ENCODE results near the gene EDIL3.

- TF ChIP-seq, protein P1, sequence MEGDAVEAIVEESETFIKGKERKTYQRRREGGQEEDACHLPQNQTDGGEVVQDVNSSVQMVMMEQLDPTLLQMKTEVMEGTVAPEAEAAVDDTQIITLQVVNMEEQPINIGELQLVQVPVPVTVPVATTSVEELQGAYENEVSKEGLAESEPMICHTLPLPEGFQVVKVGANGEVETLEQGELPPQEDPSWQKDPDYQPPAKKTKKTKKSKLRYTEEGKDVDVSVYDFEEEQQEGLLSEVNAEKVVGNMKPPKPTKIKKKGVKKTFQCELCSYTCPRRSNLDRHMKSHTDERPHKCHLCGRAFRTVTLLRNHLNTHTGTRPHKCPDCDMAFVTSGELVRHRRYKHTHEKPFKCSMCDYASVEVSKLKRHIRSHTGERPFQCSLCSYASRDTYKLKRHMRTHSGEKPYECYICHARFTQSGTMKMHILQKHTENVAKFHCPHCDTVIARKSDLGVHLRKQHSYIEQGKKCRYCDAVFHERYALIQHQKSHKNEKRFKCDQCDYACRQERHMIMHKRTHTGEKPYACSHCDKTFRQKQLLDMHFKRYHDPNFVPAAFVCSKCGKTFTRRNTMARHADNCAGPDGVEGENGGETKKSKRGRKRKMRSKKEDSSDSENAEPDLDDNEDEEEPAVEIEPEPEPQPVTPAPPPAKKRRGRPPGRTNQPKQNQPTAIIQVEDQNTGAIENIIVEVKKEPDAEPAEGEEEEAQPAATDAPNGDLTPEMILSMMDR (IDR thresholded peaks at IDR 0.05) = no peak
- no peak for TF ChIP-seq POLR2A (IDR thresholded peaks at IDR 0.05)
Observed at GRCh38 chr5:83919071-83920041, 465.3 kb downstream of the EDIL3 start.

Measured in lower leg skin (tissue), 3 donors.